HG03442 (cell line): Measurements from ENCODE around the gene SLC39A3.

Experiments used
- ATAC-seq: cut with Tn5 transposase; IDR thresholded peaks from one replicate; pipeline ENCODE4 v1.9.1; 2021; ENCODE audit warnings: mild to moderate bottlenecking, moderate library complexity; ENCODE audit not compliant: unreplicated experiment

The SLC39A3 gene

DNA sequence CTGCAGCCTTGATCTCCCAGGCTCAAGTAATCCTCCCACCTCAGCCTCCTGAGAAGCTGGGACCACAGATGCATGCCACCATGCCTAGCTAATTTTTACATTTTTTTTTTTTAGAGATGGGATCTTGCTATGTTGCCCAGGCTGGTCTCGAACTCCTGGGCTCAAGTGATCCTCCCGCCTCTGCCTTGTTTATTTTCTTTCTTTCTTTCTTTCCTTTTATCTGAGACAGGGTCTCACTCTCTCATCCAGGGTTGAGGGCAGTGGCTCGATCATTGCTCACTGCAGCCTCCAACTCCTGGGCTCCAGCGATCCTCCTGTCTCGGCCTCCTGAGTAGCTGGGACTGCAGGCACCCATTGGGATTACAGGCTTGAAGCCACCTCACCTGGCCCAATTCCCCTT is 33.6 kb downstream of the SLC39A3 start:
- no peak for ATAC-seq

DNA sequence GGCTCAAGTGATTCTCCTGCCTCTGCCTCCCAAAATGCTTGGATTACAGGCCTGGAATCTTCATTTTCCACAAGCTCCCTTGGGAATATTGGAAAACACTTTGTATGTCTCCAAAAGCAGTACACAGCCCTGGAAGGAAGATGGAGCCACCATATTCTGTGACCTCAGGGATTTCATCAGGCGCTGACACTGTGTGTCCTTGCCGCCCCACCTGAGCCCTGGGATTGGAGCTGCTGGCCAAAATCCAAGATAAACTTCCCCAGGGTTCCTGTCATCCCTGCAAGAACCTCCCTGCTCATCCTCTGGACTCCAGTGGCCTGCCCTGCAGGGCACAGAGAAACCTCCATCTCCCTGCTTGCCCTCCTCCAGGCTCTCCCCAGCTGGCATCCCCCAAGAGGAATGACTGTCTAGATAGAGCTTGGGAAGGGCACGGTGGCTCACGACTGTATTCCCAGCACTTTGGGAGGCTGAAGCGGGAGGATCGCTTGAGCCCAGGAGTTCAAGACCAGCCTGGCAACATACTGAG is 36.1 kb downstream of the SLC39A3 start:
- ATAC-seq = no peak

DNA sequence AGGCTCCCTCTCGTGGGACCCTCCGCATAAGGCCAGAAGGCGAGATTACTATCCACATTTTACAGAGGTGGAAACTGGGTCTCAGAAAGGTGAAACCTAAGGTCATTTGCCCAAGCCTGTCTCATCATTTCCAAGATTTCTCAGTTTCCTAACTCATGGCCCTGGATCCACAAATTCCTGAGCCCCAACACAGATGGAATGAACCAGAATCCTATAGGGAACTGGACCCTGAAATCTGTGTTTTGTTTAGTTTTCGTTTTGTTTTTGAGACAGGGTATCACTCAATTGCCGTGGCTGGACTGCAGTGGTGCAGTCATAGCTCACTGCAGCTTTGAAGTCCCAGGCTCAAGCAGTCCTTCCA is 36.8 kb downstream of the SLC39A3 start:
- no peak for ATAC-seq

DNA sequence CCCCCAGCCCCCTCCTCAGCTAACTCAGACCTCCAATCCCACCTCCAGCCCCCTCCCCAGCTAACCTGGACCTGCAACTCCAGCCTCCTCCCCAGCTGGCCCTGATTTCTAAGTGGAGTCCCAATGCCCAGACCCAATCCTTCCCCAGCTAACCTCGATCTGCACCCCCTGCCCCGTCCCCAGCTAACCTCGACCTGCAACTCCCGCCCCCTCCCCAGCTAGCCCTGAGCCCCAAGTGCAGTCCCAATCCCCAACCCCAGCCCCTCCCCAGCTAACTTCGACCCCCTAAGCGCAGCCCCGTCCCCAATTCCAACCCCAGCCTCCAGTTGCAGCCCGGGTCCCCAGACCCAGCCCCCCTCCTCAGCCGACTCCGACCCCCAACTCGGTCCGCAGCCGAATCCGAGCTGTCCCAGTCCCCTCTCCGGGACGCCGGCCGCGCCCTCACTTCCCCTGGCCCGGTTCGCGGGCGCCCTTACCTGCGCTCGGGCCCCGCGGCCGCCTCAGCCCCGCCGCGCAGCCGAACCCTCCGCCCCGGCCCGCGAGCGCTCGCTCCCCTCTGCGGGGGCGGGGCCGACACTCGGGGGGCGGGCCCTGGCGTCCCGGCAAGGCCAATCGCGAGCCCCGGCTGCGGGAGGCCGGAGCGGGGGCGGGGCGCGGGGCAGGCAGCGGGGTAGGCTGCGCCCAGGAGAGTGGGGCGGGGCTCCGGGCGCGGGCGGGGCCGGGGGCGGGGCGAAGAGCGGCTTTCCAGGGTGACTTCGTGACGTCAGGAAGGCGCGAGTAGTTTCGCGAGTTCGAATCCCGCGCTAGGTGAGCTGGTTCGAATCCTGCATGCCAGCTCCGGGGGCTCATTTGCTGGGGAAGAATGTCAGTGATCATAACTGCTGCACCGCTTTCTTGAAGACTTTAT is 37.4 kb downstream of the SLC39A3 start, which contains the start of gene GNG7:
Gene GNG7 (minus strand): TSS at position 525 of the 907 bp plus-strand sequence. CDS start 182,006 bp downstream, outside the sequence.
- ATAC-seq = peak; percentile 73

DNA sequence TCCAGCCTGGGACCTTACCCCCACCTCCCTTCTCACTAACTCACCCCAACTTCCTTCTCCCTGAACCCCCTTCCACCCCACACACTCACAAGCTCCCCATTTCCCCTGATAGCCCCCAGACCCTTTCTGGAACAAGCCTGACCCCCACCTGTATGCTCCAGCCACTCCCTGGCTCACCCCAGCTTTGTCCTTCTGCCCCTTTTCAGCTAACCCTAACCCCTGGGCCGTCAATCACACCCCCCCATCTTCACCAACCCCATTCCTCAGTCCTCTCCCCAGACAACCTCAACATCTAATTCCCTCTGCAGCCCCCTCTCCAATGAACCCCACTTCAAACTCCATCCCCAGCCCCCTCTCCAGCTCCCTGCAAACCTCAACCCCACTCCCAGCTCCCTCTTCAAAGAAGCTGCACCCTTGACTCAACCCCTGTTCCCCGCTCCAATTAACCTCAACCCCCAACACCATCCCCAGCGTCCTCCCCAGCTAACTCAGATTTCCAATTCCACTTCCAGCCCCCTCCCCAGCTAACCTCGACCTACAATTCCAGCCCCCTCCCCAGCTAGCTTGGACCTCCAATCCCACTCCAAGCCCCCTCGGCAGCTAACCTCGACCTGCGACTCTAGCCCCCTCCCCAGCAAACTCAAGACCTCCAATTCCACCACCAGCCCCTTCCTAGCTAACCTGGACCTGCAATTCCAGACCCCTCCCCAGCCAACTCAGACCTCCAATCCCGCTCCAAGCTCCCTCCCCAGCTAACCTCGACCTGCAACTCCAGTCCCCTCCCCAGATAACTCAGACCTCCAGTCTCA is 38.3 kb downstream of the SLC39A3 start:
- ATAC-seq = no peak

DNA sequence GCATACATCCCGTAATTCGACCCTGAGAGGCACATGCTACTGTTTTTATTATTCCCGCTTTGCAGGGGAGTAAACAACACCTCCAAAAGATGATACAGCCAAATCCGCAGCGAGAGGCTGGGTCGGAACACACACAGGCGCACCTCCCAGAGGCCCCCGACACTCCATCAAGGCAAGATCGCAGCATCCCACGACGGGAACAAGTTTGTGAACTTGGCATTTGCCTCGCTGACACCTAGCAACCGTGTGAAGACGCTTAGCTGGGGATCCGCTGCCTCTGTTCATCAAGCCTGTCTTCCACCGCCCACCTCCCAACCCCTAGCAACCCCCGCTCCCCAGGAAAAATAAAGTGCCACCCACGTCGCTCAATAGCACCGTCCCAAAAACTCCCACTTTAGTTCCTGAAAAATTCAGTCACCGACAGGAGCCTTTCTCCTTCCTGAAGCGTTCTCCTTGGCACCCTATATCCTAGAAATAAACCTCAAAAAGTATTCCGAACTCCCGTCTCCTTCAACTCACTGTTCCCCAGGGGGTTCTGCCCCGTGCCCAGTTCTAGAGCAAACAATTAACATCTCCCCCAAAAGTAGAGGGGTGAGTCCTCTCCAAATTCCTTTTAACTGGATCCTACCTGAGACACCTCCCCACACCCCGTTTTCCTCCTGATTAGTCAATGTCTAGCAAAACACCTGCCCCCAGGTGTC is 39.0 kb downstream of the SLC39A3 start:
- ATAC-seq = no peak

DNA sequence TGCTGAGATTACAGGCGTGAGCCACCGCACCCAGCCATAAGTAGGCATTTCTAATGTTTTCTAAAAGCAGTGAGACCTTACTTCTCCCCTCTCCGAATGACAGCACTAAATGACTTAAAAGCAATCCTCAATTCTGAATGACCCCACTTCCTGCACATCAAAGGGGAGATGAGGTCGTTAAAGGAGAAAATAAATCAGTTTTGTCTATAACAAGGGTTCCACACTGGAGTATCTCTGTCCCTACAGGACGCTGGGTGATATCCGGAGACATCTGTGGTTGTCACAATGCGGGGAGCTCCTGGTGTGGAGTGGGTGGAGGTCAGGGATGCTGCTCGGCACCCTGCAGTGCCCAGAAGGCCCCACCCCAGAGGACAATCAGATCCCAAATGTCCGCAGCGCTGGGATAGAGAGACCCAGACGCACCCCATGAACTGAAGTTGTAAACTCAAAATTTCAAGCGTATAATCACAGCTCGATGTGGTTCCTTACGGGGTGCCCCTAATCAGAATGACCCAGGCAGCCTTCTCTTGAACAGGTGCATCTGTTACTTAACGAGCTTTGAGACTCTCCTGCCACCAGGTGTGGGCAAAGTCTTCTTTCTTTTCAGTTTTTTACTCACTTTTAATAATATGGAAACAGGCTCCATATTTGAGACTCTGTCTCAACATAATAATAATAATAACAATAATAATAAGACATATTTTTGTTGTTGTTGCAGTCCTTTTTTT is 40.2 kb downstream of the SLC39A3 start:
- ATAC-seq = no peak

DNA sequence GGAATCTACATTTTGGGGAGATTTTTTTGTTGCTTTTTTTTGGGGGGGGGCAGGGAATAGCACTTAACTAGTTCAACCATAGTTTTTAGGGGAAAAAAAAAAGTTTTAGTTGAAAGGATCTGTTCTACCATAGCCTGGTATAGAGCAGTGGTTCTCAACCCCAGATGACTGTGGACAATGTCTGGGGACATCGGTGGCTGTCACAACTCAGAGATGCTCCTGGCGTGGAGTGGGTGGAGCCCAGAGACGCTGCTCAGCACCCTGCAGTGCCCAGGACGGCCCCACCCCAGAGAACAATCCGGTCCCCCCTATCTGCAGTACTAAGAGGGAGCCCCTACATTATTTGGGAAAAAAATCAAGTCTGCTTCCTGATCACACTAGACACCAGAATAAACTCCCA is 45.6 kb downstream of the SLC39A3 start:
- ATAC-seq = no peak

DNA sequence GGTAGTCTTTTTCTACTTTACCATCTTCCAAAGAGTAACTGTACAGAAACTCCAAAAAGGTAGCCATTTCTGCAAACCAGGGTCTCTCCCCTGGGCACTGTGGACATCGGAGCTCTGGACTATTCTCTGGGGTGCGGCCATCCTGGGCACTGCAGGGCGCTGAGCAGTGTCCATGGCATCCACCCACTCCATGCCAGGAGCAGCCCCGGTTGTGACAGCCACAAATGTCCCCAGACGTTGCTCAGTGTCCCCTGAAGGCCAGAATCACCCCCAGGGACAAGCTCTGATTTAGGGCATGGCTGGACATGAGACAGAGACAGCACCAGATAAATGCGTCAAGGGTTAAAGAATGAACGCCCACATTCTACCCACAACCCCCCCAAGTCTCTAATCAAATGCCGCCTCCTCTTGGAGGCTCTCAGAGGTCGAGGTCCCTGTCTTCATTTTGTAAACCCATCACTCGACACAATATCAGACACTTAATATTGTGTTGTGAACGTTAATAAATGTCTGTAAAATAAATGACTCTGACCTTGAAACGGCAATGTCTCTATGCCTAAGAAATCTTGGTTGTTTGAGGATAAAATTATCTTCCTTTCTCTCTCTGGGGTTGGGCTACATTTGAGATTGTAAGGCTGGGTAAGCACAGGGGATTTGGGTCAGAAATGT is 46.2 kb downstream of the SLC39A3 start:
- no peak for ATAC-seq

DNA sequence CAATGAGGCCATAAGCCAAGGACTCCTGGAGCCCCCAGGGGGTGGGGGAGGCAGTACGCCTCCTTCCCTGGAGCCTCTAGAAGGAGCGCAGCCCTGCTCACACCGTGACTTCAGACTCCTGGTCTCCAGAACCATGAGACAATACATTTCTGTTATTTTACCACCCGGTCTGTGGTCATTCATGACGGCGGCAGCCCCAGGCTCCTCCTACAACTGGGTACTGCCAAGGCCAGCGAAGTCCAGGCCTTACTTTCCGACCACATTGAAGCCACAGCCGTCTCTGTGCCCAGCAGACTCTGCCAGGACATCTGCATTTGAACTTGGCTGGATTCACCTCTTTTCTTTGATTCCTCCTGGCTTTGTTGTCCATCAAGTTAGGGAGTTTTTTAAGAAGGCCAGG is 47.9 kb downstream of the SLC39A3 start:
- no peak for ATAC-seq

DNA sequence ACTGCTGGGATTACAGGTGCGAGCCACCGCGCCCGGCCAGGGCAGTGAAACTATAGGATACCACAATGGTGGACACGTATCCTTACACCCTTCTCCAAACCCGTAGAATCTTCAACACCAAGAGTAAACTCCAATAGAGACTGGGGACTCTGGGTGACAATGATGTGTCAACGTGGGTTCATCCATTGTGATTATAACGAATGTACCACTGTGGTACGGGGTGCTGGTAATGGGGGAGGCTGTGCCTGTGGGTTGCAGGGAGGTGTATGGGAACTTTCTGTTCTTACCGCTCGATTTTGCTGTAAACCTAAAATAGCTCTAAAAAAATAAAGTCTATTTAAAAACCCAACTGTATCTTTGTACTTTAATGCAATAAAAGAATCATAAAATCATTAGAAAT is 49.0 kb downstream of the SLC39A3 start:
- ATAC-seq = no peak

DNA sequence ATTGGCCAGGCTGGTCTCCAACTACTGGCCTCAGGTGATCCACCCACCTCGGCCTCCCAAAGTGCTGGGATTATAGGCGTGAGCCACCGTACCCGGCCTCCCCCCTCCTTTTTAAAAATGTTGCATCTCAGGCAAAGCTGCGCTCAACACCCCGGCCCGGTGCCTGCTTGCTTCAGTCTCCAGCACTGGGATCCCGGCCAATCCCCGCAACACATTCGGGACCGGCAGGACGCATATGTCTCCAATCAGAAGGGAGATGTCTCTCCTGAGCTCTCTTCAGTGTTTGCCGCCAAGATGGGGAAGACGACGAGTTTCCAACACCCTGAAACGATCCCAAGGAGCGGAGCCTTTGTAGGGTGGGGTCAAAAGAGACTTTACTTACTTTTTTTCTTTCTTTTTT is 53.5 kb downstream of the SLC39A3 start:
- no peak for ATAC-seq

DNA sequence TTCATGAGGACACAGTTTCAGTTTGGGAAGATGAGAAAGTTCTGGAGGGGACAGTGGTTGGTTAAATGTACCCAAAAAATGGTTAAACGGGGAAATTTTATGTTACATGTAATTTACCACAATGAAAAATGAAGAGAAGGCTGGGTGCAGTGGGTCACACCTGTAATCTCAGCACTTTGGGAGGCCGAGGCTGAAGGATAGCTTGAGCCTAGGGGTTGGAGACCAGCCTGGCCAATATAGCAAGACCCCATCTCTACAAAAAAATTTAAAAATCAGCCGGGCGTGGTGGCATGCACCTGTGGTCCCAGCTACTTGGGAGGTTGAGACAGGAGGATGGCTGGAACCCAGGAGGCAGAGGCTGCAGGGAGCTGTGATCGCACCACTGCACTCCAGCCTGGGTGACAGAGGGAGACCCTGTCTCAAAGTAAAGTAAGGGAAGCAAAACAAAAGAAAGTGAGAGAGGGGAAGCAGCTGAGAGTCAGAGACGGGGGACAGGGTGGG is 54.6 kb downstream of the SLC39A3 start:
- no peak for ATAC-seq

DNA sequence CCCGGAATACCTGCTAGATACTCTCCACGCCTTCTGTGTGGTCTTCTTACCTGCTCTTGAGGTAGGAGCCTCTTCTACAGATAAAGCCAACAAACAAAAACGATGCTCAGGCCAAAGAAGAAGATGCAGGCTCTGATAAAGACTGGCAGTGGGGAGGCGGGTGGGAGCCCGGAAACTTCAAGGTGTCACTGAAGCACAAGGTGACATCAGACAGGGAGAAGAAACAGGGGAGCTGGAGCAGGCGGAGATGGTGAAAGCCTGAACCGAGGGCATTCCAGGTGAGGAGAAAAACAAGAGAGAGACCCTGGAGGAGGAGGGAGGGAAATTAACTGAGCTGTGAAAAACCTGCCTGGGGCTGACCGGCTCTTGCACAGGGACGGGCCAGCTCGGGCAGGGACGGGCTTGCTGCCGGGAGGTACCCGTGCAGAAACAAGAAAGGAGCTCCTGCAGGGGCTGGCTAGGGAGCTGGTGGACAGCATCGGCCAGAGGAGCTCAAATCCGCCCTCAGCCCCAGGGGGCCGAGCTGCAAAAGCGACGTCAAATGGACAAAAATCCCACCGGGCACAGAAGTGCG is 56.3 kb downstream of the SLC39A3 start:
- ATAC-seq = no peak
